ENCODE measurements around the gene LKAAEAR1. TPM values are rescaled to one million over a fixed set of nuclear protein-coding genes. Genes with fewer than 3 reads are reported as not detected.
A peak's percentile ranks its signal among the peaks of the same experiment; 100 is the strongest.

LKAAEAR1 gene
- total and polyA plus RNA-seq, 2 of the 13 experiments (the other 11 are each of a cell fraction or from before 2014, with no cell fraction given), result not detected

DNA sequence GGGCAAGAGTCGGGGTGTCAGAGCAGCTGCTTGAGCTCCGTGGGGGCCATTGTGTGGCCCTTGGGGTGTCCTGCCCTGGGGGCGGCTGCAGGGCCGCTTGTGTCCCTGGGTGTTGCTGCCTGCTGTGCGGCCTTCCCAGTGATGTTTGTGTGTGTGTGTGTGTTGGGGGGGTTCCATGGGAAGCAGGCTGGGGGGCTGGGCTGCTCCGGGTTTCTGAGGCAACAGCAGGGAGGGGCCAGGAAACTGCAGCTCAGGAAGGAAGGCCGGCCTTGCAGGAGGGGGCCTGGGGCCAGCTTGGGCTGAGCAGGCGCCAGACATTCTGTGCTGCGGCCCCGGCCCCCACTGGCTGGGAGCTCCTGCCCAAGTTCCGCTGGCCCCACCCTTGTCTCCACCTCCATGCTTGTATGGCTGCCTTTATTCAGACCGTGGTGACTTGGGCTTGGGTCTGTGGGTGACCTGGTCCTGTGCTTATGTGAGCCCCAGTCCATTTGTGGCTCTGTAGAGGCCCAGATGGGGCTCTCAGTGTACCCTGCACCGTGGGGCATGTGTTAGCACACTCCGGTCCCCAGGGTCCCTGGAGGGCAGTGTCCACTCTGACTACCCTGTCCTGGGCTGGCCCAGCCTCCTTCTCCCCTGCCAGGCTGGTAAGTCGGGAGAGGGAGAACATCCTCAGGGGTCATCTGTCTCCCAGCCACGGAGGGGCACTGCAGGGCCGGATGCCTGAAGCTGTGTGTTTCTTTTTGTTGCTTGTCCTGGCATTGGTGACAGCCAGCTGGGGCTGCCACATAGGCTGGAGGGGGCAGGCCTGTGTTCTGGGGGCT, 30.1 kb downstream of the LKAAEAR1 start:
- no peaks in the 10 kb centered on the region for H3K79me2 ChIP-seq (ENCODE audit: insufficient read depth, low read length)
- ChIA-PET POLR2A (interaction anchor here (0.5 to 9.4 kb wide), 22 partner anchors 8 to 782 kb away, joined by 3 to 252 read pairs (median 4); partner anchors contain the start of genes ARFGAP1, ARFRP1, C20orf204 and HELZ2), CTCF (ENCODE audit: low intra/inter-chr PET ratio, low total read pairs) (interaction anchor here (1.2 to 2.0 kb wide), 2 partner anchors 16 to 66 kb away, joined by 7 to 13 read pairs; no protein-coding TSS in a partner anchor)
- no peaks in the 10 kb centered on the region for H4K20me1 ChIP-seq (ENCODE audit: insufficient read depth, low read length)
- FAIRE-seq (peak; percentile 65), ATAC-seq (peak; percentile 41), DNase-seq (ENCODE audit: low spot score) (peak; percentile 94)
- 2% methylated on average over 13 of the region's 17 CpGs for WGBS (ENCODE audit: low lambda C conversion rate)
- no peaks in the 10 kb centered on the region for H3K9me3 ChIP-seq (ENCODE audit: low read length)
- peaks cover 87% of the 10 kb centered on the region for H3K4me1 ChIP-seq (ENCODE audit: insufficient read depth, low read length)
- peak overlapping the region; percentile 66 for H3K9ac ChIP-seq (ENCODE audit: insufficient read depth, low read depth, low read length)
- intact Hi-C loops (cut with micrococcal nuclease; ENCODE audit: unreplicated experiment) (loop anchor here (2.0 kb wide), 1 partner anchor 15 kb away; no protein-coding TSS in a partner anchor), in situ Hi-C loops (cut with HindIII; ENCODE audit: extremely low pct_ligation_motif_present, low pct_unique_long_range_greater_than_20kb) (no loop called here)
- H3K4me3 ChIP-seq (replicated peaks in 1 of 3; ENCODE audit: insufficient read depth in 1 of 3, low read depth in 2 of 3, low read length in 3 of 3), result peak overlapping the region; percentile 45 to 69 (median 46)
- peak overlapping the region; percentile 87 for H3K4me2 ChIP-seq (ENCODE audit: low read depth, low read length)
- H3K27me3 ChIP-seq (ENCODE audit: control insufficient read depth in 1 of 2, insufficient read depth in 2 of 2, low read length in 2 of 2), result no peaks in the 10 kb centered on the region; a peak in 1 of 5 replicates
- no TSS peak for BruUV-seq (replicated peaks)
- no peaks in the 10 kb centered on the region for H3K36me3 ChIP-seq (replicated peaks in 1 of 2; ENCODE audit: control insufficient read depth in 1 of 2, insufficient read depth in 2 of 2, low read length in 2 of 2)
- H2AFZ ChIP-seq (ENCODE audit: low read length), result no peak overlapping the region
- peak overlapping the region; percentile 77 for H3K27ac ChIP-seq (ENCODE audit: extremely low read length, insufficient read depth, low read length)
- TF ChIP-seq, protein P1, sequence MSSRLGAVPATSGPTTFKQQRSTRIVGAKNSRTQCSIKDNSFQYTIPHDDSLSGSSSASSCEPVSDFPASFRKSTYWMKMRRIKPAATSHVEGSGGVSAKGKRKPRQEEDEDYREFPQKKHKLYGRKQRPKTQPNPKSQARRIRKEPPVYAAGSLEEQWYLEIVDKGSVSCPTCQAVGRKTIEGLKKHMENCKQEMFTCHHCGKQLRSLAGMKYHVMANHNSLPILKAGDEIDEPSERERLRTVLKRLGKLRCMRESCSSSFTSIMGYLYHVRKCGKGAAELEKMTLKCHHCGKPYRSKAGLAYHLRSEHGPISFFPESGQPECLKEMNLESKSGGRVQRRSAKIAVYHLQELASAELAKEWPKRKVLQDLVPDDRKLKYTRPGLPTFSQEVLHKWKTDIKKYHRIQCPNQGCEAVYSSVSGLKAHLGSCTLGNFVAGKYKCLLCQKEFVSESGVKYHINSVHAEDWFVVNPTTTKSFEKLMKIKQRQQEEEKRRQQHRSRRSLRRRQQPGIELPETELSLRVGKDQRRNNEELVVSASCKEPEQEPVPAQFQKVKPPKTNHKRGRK (CRISPR knock-in tag; IDR thresholded peaks at IDR 0.05), result 0 out of 2 replicates have a peak, but pooled peaks have one; percentile 17
- no peak for TF ChIP-seq ARNT (IDR thresholded peaks at IDR 0.05)
- TF ChIP-seq, protein P2, sequence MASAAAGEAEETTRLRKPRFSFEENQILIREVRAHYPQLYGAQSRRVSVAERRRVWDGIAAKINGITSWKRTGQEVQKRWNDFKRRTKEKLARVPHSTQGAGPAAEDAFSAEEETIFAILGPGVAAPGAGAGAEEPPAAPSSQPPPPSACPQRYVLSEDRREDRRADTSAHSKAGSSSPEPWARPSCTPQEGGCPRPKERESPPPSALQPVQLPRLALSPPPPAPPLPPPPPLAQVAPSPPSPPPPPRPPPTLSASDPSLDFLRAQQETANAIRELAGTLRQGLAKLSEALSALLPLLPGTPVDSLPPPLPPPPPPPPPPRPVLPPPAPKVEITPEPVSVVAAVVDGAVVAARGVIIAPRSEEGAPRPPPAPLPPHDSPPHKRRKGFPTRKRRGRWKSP (CRISPR knock-in tag; IDR thresholded peaks at IDR 0.05), result no peak; the same call in 1 of the 2 replicates
- TF ChIP-seq SPEN (CRISPR knock-in tag; IDR thresholded peaks at IDR 0.05; ENCODE audit: low read depth), result peak; percentile 79; the same call in 1 of the 2 replicates
- peak; percentile 60 for TF ChIP-seq SP4 (CRISPR knock-in tag; IDR thresholded peaks at IDR 0.05)
- peak; percentile 23 for TF ChIP-seq SKI (IDR thresholded peaks at IDR 0.05; ENCODE audit: partially characterized antibody)
- peak; percentile 60; the same call in 1 of the 2 replicates for TF ChIP-seq MEF2D (CRISPR knock-in tag; IDR thresholded peaks at IDR 0.05)
- no peak for TF ChIP-seq ZBTB8A (CRISPR knock-in tag; IDR thresholded peaks at IDR 0.05; ENCODE audit: borderline replicate concordance, low read depth)
- TF ChIP-seq, protein P3, sequence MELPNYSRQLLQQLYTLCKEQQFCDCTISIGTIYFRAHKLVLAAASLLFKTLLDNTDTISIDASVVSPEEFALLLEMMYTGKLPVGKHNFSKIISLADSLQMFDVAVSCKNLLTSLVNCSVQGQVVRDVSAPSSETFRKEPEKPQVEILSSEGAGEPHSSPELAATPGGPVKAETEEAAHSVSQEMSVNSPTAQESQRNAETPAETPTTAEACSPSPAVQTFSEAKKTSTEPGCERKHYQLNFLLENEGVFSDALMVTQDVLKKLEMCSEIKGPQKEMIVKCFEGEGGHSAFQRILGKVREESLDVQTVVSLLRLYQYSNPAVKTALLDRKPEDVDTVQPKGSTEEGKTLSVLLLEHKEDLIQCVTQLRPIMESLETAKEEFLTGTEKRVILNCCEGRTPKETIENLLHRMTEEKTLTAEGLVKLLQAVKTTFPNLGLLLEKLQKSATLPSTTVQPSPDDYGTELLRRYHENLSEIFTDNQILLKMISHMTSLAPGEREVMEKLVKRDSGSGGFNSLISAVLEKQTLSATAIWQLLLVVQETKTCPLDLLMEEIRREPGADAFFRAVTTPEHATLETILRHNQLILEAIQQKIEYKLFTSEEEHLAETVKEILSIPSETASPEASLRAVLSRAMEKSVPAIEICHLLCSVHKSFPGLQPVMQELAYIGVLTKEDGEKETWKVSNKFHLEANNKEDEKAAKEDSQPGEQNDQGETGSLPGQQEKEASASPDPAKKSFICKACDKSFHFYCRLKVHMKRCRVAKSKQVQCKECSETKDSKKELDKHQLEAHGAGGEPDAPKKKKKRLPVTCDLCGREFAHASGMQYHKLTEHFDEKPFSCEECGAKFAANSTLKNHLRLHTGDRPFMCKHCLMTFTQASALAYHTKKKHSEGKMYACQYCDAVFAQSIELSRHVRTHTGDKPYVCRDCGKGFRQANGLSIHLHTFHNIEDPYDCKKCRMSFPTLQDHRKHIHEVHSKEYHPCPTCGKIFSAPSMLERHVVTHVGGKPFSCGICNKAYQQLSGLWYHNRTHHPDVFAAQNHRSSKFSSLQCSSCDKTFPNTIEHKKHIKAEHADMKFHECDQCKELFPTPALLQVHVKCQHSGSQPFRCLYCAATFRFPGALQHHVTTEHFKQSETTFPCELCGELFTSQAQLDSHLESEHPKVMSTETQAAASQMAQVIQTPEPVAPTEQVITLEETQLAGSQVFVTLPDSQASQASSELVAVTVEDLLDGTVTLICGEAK (IDR thresholded peaks at IDR 0.05), result no peak
- TF ChIP-seq, protein P3 (CRISPR knock-in tag; IDR thresholded peaks at IDR 0.05), result no peak

Data from HepG2 (cell line).